Retina (tissue), 1 donor: Measurements from ENCODE around the gene KCNMB1.
A peak's percentile ranks its signal among the peaks of the same experiment; 100 is the strongest.
"Not testable (repeated sequence)": the region's sequence is repeated elsewhere in the genome, so short reads cannot be mapped to it uniquely, and the experiment has no call there.

ENCODE experiments used
- DNase-seq: peaks from one replicate; pipeline ENCODE4 v3.0.0-alpha.2; 2016

Gene KCNMB1

GRCh38 chr5:170413897-170414296, 24.7 kb upstream of the KCNMB1 start:
- DNase-seq, result no peak

- DNase-seq, result no peak
These were observed 21.9 kb upstream of the KCNMB1 start for GRCh38 chr5:170411100-170411499.

GRCh38 chr5:170410401-170410800, 21.2 kb upstream of the KCNMB1 start:
- no peak for DNase-seq

GRCh38 chr5:170408877-170409660, 19.9 kb upstream of the KCNMB1 start:
- no peak for DNase-seq

GRCh38 chr5:170408226-170408625, 19.1 kb upstream of the KCNMB1 start:
- peak; percentile 19 for DNase-seq

- no peak for DNase-seq
These were observed 17.9 kb upstream of the KCNMB1 start for GRCh38 chr5:170407062-170407461.

- DNase-seq, result no peak
These were observed 16.6 kb upstream of the KCNMB1 start for GRCh38 chr5:170405817-170406216.

- DNase-seq, result no peak
These were observed 15.2 kb upstream of the KCNMB1 start for GRCh38 chr5:170404398-170404797.

- no peak for DNase-seq
These were observed 14.5 kb upstream of the KCNMB1 start for GRCh38 chr5:170403675-170404074.

- no peak for DNase-seq
These were observed 13.3 kb upstream of the KCNMB1 start for GRCh38 chr5:170402508-170402907.

GRCh38 chr5:170397059-170397458, 7.9 kb upstream of the KCNMB1 start:
- DNase-seq, result no peak

GRCh38 chr5:170393958-170394357, 4.8 kb upstream of the KCNMB1 start:
- peak; percentile 38 for DNase-seq

- peak; percentile 17 for DNase-seq
These were observed 4.1 kb upstream of the KCNMB1 start for GRCh38 chr5:170393235-170393634.

- DNase-seq, result no peak
These were observed 1.3 kb upstream of the KCNMB1 start for GRCh38 chr5:170390472-170390871.

GRCh38 chr5:170389550-170389892, 354 bp upstream of the KCNMB1 start:
- DNase-seq, result no peak

- DNase-seq, result no peak
These were observed 1.2 kb downstream of the KCNMB1 start for GRCh38 chr5:170387775-170388639.

- no peak for DNase-seq
These were observed 2.3 kb downstream of the KCNMB1 start for GRCh38 chr5:170386743-170387395.

GRCh38 chr5:170383227-170383626, 5.9 kb downstream of the KCNMB1 start:
- no peak for DNase-seq

- no peak for DNase-seq
These were observed 6.4 kb downstream of the KCNMB1 start for GRCh38 chr5:170382790-170383189.

- DNase-seq, result no peak
These were observed 8.7 kb downstream of the KCNMB1 start for GRCh38 chr5:170380361-170380951.

GRCh38 chr5:170378740-170379139, 10.4 kb downstream of the KCNMB1 start:
- DNase-seq, result no peak

GRCh38 chr5:170377027-170377426, 12.1 kb downstream of the KCNMB1 start:
- DNase-seq, result no peak

GRCh38 chr5:170376526-170376925, 12.6 kb downstream of the KCNMB1 start:
- not testable (repeated sequence) for DNase-seq
